GM18873 (cell line): ENCODE data around the gene CDRT4.

Source experiments
- ATAC-seq: cut with Tn5 transposase; IDR thresholded peaks from one replicate; pipeline ENCODE4 v1.9.1; 2021; ENCODE audit warnings: mild to moderate bottlenecking, moderate library complexity, moderate number of reproducible peaks; ENCODE audit not compliant: unreplicated experiment, low FRiP score

CDRT4 gene

GRCh38 chr17:15403276-15403939 is 64.0 kb downstream of the CDRT4 start:
- ATAC-seq, result no peak

GRCh38 chr17:15399443-15399842 is 68.0 kb downstream of the CDRT4 start:
- ATAC-seq, result no peak

- no peak for ATAC-seq
Measured at GRCh38 chr17:15398736-15399331, 68.6 kb downstream of the CDRT4 start.

- ATAC-seq, result no peak
Measured at GRCh38 chr17:15398291-15398690, 69.1 kb downstream of the CDRT4 start.

- ATAC-seq, result no peak
Measured at GRCh38 chr17:15397620-15398019, 69.8 kb downstream of the CDRT4 start.

- ATAC-seq, result no peak
Measured at GRCh38 chr17:15395091-15395490, 72.3 kb downstream of the CDRT4 start.

GRCh38 chr17:15393414-15393813 is 74.0 kb downstream of the CDRT4 start:
- no peak for ATAC-seq

GRCh38 chr17:15392326-15392741 is 75.1 kb downstream of the CDRT4 start:
- no peak for ATAC-seq

- ATAC-seq, result no peak
Measured at GRCh38 chr17:15388356-15389041, 78.9 kb downstream of the CDRT4 start.

GRCh38 chr17:15386083-15386482 is 81.3 kb downstream of the CDRT4 start:
- no peak for ATAC-seq
